ENCODE results near the gene TAF5.

- TF ChIP-seq CTCF (IDR thresholded peaks at IDR 0.05) (no peak), POLR2A (IDR thresholded peaks at IDR 0.05) (no peak)
These were observed 6.5 kb downstream of the TAF5 start for GRCh38 chr10:103374263-103374662.
